Neural progenitor cell (in vitro differentiated cells): ENCODE data around the gene KCNAB1. TPM values are rescaled to one million over a fixed set of nuclear protein-coding genes. Genes with fewer than 3 reads are reported as not detected.
A peak's percentile ranks its signal among the peaks of the same experiment; 100 is the strongest.

Experiments used
- DNase-seq: peaks from one replicate; pipeline ENCODE4 v3.0.0-alpha.2; 2016; ENCODE audit warnings: low spot score
- H2AFZ ChIP-seq: fragments of 200-600 bp; sonication (generic); replicated peaks from 2 replicates; pipeline ENCODE4 v1.6.1; 2016; ENCODE audit warnings: antibody characterized with exemption
- H3F3A ChIP-seq: fragments of 200-600 bp; sonication (generic); 2 replicates; pipeline ENCODE4 v1.6.1; 2016; ENCODE audit warnings: antibody characterized with exemption, low read depth
- H3K27ac ChIP-seq: fragments of 200-600 bp; sonication (generic); 2 replicates; pipeline ENCODE4 v1.5.1; 2016; ENCODE audit warnings: mild to moderate bottlenecking
- H3K27me3 ChIP-seq: fragments of 200-600 bp; sonication (generic); 2 replicates; pipeline ENCODE4 v1.6.1; 2016; ENCODE audit warnings: mild to moderate bottlenecking, moderate library complexity
- H3K36me3 ChIP-seq: fragments of 200-600 bp; sonication (generic); 2 replicates; pipeline ENCODE4 v1.5.1; 2016
- H3K4me1 ChIP-seq: fragments of 200-600 bp; sonication (generic); 2 replicates; pipeline ENCODE4 v1.6.1; 2016; ENCODE audit warnings: mixed run types
- H3K4me2 ChIP-seq: fragments of 200-600 bp; sonication (generic); 2 replicates; pipeline ENCODE4 v1.6.1; 2016
- H3K4me3 ChIP-seq: fragments of 200-600 bp; sonication (generic); 2 replicates; pipeline ENCODE4 v1.5.1; 2016
- H3K79me2 ChIP-seq: fragments of 200-600 bp; sonication (generic); 2 replicates; pipeline ENCODE4 v1.6.1; 2016; ENCODE audit warnings: low read depth
- H3K9ac ChIP-seq: fragments of 200-600 bp; sonication (generic); 2 replicates; pipeline ENCODE4 v1.6.1; 2016
- H3K9me3 ChIP-seq: fragments of 200-600 bp; sonication (generic); 2 replicates; pipeline ENCODE4 v1.5.1; 2016; ENCODE audit warnings: low read depth
- H4K20me1 ChIP-seq: fragments of 200-600 bp; sonication (generic); 2 replicates; pipeline ENCODE4 v1.6.1; 2016; ENCODE audit warnings: low read depth
- H3K27ac Mint-ChIP-seq: 3 replicates; pipeline ENCODE4 v1.8.0; 2021; ENCODE audit warnings: mixed read lengths
- H3K27me3 Mint-ChIP-seq: 2 replicates; pipeline ENCODE4 v1.8.0; 2022; ENCODE audit warnings: low read depth, mild to moderate bottlenecking, inconsistent platforms, moderate library complexity, mixed read lengths; ENCODE audit not compliant: insufficient read depth
- H3K36me3 Mint-ChIP-seq: 3 replicates; pipeline ENCODE4 v1.8.0; 2021; ENCODE audit warnings: mixed read lengths
- H3K4me1 Mint-ChIP-seq: 3 replicates; pipeline ENCODE4 v1.8.0; 2021; ENCODE audit warnings: mixed read lengths
- H3K4me3 Mint-ChIP-seq: 3 replicates; pipeline ENCODE4 v1.8.0; 2021; ENCODE audit warnings: mild to moderate bottlenecking, moderate library complexity, mixed read lengths
- H3K9me3 Mint-ChIP-seq: 3 replicates; pipeline ENCODE4 v1.8.0; 2020; ENCODE audit warnings: mixed read lengths
- CTCF ChIP-seq: fragments of 200-600 bp; sonication (generic); IDR thresholded peaks from 2 replicates; pipeline ENCODE4 v1.5.1; 2017; ENCODE audit warnings: antibody characterized with exemption, mild to moderate bottlenecking
- EZH2 ChIP-seq: fragments of 200-600 bp; sonication (generic); IDR thresholded peaks from 2 replicates; pipeline ENCODE4 v1.6.1; 2017; ENCODE audit warnings: antibody characterized with exemption, mild to moderate bottlenecking, moderate library complexity
- EZH2phosphoT487 ChIP-seq: fragments of 200-600 bp; sonication (generic); IDR thresholded peaks from 2 replicates; pipeline ENCODE4 v1.6.1; 2017; ENCODE audit warnings: antibody characterized with exemption
- total RNA-seq: library from RNA; depleted of rRNA; stranded (reverse); fragments of >200 nt; gene quantifications from 2 replicates; pipeline ENCODE4 v1.2.3, GENCODE V29; 2015; ENCODE audit warnings: low replicate concordance

The KCNAB1 gene
- total RNA-seq, 1 donor from 2014 or later, result 0.24 TPM

DNA sequence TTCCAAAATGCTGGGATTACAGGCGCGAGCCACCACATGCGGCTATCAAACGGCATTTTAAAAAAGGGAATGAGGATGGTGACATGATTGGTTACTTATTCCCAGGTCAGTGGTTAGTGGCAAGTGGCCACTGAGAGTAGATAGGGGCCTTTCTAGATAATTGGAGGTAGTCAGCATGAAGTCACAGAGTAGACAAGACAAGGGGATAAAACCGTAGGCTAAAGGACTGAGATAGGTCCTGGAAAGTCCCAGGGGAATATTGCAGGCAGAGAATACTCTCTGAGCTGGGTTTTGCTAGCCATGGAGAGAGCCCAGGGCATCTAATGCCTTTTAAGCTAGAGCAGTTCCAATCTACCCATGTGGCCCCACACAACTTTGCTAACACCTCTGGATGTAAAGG, 52.2 kb downstream of the KCNAB1 start:
- Mint-ChIP-seq H3K27me3 (no peaks in the 10 kb centered on the region), H3K27ac (no peak overlapping the region), H3K4me3 (no peak overlapping the region), H3K36me3 (no peaks in the 10 kb centered on the region), H3K9me3 (no peaks in the 10 kb centered on the region), H3K4me1 (no peaks in the 10 kb centered on the region)
- no peaks in the 10 kb centered on the region for H3K79me2 ChIP-seq
- no peak for DNase-seq
- no peaks in the 10 kb centered on the region for H3K36me3 ChIP-seq
- no peaks in the 10 kb centered on the region for H4K20me1 ChIP-seq
- H3K4me3 ChIP-seq, result no peak overlapping the region
- no peaks in the 10 kb centered on the region for H3K27me3 ChIP-seq
- no peak for TF ChIP-seq EZH2
- no peak for TF ChIP-seq CTCF
- TF ChIP-seq EZH2phosphoT487, result no peak
- no peak overlapping the region for H3K4me2 ChIP-seq
- H3F3A ChIP-seq, result no peaks in the 10 kb centered on the region
- H3K9me3 ChIP-seq, result no peaks in the 10 kb centered on the region
- peak overlapping the region; percentile 26 for H2AFZ ChIP-seq
- no peak overlapping the region for H3K27ac ChIP-seq
- no peak overlapping the region for H3K9ac ChIP-seq
- H3K4me1 ChIP-seq, result no peaks in the 10 kb centered on the region

GRCh38 chr3:156174229-156174847, 54.0 kb downstream of the KCNAB1 start:
- H3K27me3 Mint-ChIP-seq, result peaks cover 2% of the 10 kb centered on the region
- Histone ChIP-seq H3K79me2 (no peaks in the 10 kb centered on the region), H3K27me3 (no peaks in the 10 kb centered on the region), H3K27ac (no peak overlapping the region), H4K20me1 (no peaks in the 10 kb centered on the region), H3K36me3 (no peaks in the 10 kb centered on the region), H3K9me3 (no peaks in the 10 kb centered on the region), H3K4me3 (no peak overlapping the region), H3K4me1 (no peaks in the 10 kb centered on the region), H2AFZ (no peak overlapping the region), H3F3A (no peaks in the 10 kb centered on the region), H3K4me2 (no peak overlapping the region), H3K9ac (no peak overlapping the region)
- no peak overlapping the region for H3K4me3 Mint-ChIP-seq
- H3K27ac Mint-ChIP-seq, result no peak overlapping the region
- peak; percentile 56 for DNase-seq
- no peaks in the 10 kb centered on the region for H3K9me3 Mint-ChIP-seq
- H3K36me3 Mint-ChIP-seq, result no peaks in the 10 kb centered on the region
- no peak for TF ChIP-seq EZH2
- TF ChIP-seq CTCF, result peak; percentile 60
- H3K4me1 Mint-ChIP-seq, result no peaks in the 10 kb centered on the region

DNA sequence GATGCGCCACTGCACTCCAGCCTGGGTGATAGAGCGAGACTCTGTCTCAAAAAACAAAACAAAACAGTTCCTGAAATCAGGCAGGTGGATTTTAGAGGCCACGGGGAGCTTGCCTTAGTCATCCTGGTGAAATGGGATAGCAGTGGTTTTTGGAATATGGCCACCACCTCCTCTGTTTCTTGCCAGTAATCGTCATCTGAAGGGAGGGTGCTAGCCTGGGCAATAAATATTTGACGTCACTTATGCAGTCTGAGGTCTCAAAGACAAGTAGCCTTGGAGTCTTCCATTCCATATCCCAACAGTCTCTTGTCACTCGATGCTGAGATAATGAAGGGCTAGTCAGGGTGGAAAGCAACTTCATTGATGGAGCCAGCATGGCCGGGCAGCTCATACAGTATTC, 55.2 kb downstream of the KCNAB1 start:
- Histone ChIP-seq H3K9me3 (no peaks in the 10 kb centered on the region), H3K36me3 (no peaks in the 10 kb centered on the region), H3K4me1 (no peaks in the 10 kb centered on the region), H3K4me3 (no peak overlapping the region), H4K20me1 (no peaks in the 10 kb centered on the region), H3K27me3 (no peaks in the 10 kb centered on the region), H2AFZ (no peak overlapping the region), H3F3A (no peaks in the 10 kb centered on the region), H3K27ac (no peak overlapping the region), H3K79me2 (no peaks in the 10 kb centered on the region), H3K4me2 (no peak overlapping the region), H3K9ac (no peak overlapping the region)
- TF ChIP-seq EZH2, result no peak
- no peak for TF ChIP-seq CTCF
- TF ChIP-seq EZH2phosphoT487, result no peak
- Mint-ChIP-seq H3K36me3 (no peaks in the 10 kb centered on the region), H3K9me3 (no peaks in the 10 kb centered on the region), H3K27me3 (peaks cover 2% of the 10 kb centered on the region), H3K4me3 (no peak overlapping the region), H3K27ac (no peak overlapping the region), H3K4me1 (no peaks in the 10 kb centered on the region)
- DNase-seq, result no peak
